Stimulated activated CD4-positive, alpha-beta T cell treated with anti-CD3 and anti-CD28 coated beads, Interleukin-4, amount 100 ng/mL, for 4 hours (primary cell): ENCODE data around the gene ATF7.
"Not testable (repeated sequence)": the region's sequence is repeated elsewhere in the genome, so short reads cannot be mapped to it uniquely, and the experiment has no call there.

Experiments used
- DNase-seq, 2 experiments: peaks; one replicate each; pipeline ENCODE4 v3.0.0-alpha.2; 2020

The ATF7 gene

DNA sequence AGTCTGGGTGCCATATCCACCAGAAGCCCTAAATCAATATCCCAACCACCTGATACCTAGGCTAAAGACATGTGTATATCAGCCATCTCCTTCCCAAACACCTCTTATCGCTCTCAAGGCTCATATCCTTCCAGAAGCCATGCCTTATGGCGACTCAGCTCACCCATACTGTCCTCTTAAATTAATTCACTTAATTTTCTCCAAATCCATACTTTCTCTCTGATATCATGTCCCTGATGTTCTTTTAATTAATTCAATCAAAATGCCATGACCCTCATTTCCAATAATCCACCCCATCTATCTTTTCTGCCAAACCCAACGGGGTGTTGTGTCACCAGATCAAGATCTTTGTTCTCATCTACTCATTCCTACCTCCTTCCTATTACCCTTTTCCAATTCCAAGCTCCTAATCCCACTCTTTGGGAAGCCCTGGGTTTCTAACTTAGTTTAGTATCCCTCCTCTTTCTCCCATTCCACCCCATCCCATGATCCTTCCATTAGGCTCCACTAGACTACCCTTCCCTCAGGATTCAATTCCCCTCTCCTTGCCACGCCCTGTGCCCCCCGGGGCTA, 723 bp downstream of the ATF7 start:
- DNase-seq: no peak

DNA sequence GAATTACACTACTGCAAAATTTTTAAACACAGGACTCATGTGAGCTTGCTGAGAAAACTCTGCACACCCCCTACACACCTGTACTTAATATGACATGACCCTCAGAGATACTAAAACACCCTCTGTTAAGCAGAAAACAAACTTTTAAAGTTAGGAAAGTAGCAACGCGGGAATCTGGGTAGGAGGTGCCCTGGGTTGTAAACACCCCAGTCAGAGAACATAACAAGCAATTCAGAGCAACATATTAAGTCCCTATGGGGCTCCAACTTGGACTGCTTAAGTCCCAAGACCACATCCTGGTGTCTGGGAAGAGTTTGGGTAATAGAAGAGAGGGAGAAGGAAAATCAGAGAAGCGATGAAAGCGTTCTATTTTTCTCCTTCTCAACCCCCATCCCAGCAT, 1.2 kb downstream of the ATF7 start:
- no peak for DNase-seq

DNA sequence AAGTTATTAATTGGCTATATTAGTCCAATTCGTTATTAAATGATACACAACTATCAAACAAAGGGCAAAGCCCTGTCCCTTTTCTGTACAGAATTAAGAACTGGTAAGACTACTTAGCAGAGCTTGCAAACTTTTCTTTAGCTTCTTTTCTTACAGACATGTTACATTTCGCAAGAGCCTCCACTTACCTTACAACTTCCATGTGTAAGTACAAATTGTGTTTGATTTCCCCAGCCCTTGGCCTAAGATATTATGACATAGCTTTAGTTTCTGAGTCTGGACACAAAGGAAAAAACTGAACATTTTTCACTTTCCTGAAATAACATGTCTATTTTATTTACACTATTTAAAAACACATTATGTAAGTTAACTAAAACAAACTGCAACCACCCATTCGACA, 1.7 kb downstream of the ATF7 start:
- DNase-seq: no peak

- DNase-seq: no peak
These were observed 2.4 kb downstream of the ATF7 start for GRCh38 chr12:53623548-53624385.

GRCh38 chr12:53622724-53623123, 3.5 kb downstream of the ATF7 start:
- no peak for DNase-seq

GRCh38 chr12:53618275-53618674, 7.9 kb downstream of the ATF7 start:
- DNase-seq: no peak

GRCh38 chr12:53617700-53618099, 8.5 kb downstream of the ATF7 start:
- no peak for DNase-seq

DNA sequence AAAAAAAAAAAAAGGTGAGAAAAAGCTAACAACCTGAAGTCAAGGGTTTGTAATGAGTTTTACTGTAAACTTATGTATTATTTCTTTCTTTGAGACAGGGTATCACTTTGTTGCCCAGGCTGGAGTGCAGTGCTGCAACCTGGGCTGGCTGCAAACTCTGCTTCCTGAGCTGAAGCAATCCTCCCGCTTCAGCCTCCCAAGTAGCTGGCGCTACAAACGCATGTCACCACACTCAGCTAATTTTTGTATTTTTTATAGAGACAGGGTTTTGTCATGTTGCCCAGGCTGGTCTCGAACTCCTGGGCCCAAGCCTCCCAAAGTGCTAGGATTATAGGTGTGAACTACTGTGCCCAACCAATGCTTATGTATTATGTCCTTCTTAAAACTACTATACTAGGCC, 9.2 kb downstream of the ATF7 start:
- DNase-seq: no peak

- no peak for DNase-seq
These were observed 12.4 kb downstream of the ATF7 start for GRCh38 chr12:53613821-53614220.

DNA sequence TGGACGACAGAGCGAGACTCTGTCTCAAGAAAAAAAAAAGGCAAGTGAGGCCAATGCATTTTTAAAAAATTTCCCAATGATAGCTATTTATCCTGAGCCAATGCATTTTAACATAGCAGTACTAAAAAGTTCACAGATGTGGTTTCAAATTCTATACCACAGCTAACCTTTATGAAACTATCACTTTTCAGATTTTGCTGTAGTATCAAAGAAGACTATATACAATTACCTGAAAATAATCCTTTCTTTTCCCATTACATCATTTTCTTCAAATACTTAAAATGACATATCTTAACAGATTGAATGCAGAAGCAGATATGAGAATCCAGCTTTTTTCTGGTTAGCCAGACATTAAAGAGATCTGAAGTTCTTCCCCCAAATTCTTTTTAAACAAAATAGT, 13.2 kb downstream of the ATF7 start:
- DNase-seq: no peak

DNA sequence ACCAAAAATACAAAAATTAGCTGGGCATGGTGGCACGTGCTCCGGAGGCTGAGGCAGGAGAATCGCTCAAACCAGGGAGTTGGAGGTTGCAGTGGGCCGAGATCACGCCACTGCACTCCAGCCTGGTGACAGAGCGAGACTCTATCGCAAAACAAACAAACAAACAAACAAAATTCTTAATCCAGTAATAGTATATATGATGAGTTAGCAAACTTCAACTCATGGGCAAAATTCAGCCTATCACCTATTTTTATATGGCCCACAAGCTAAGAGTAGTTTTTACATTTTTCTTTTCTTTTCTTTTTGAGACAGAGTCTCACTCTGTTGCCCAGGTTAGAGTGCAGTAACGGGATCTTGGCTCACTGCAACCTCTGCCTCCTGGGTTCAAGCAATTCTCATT, 14.9 kb downstream of the ATF7 start:
- DNase-seq: no peak

GRCh38 chr12:53606688-53607087, 19.5 kb downstream of the ATF7 start:
- not testable (repeated sequence) for DNase-seq

- no peak for DNase-seq
These were observed 21.6 kb downstream of the ATF7 start for GRCh38 chr12:53604581-53604980.

GRCh38 chr12:53603804-53604203, 22.4 kb downstream of the ATF7 start:
- no peak for DNase-seq

DNA sequence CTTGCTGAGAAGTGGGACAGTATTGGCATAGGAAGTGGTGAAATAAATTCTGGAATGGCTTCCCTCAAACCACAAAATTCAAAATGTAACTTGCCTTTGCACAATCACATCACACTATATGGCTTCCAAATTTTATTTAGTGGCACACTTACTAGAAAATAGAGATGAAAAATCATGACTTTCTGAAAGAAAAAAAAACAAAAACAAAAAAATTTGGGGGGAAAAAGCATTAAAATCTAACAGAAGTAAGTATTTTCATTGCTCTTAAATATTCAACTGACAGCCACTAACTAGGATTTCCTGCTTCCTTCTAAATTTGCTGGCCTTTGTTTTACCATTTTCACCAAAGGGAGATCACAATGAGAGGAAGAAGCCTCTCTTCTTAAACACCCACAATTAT, 23.0 kb downstream of the ATF7 start:
- DNase-seq: no peak

- no peak for DNase-seq
These were observed 23.9 kb downstream of the ATF7 start for GRCh38 chr12:53602176-53602864.

DNA sequence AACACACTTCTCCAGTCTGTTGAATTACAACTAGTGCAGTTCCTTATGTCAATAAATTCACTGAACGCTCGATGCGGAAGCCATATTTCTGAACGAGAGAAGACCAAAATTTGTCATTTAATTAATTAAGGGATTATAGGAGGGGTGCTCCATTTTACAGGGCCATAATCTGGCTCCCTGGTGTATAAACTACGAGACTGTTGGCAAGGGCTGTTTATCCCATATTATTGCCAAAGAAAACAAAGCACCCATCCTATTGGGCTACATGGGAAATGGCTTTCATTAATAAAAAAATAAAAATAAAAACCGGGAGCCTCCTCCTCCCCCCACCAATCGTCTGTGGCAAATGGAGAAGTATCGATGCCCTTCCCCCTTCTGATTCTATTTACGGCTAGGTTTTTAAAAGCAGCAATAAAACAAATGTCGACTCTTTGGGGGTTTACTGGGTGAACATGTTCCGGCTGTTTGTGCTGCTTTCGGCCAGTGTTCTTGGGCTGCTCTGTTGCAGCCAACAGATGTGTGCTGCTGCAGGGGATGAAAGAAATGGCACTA, 24.8 kb downstream of the ATF7 start:
- DNase-seq: no peak

GRCh38 chr12:53600490-53601295, 25.5 kb downstream of the ATF7 start:
- no peak for DNase-seq

GRCh38 chr12:53599579-53599978, 26.6 kb downstream of the ATF7 start:
- no peak for DNase-seq

DNA sequence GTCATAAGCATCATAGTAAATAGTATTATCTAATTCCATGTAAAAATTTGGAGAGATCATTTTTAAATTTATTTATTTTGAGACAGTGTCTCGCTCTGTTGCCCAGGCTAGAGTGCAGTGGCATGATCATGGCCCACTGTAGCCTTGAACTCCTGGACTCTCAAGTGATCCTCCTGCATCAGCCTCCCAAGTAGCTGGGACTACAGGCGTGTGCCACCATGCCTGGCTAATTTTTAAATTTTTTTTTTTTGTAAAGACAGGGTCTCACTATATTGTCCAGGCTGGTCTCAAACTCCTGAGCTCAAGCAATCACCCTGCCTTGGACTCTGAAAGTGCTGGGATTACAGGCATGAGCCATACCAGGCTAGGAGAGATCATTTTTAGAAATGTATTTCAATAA, 27.2 kb downstream of the ATF7 start:
- not testable (repeated sequence) for DNase-seq

GRCh38 chr12:53596920-53597363, 29.2 kb downstream of the ATF7 start:
- no peak for DNase-seq

DNA sequence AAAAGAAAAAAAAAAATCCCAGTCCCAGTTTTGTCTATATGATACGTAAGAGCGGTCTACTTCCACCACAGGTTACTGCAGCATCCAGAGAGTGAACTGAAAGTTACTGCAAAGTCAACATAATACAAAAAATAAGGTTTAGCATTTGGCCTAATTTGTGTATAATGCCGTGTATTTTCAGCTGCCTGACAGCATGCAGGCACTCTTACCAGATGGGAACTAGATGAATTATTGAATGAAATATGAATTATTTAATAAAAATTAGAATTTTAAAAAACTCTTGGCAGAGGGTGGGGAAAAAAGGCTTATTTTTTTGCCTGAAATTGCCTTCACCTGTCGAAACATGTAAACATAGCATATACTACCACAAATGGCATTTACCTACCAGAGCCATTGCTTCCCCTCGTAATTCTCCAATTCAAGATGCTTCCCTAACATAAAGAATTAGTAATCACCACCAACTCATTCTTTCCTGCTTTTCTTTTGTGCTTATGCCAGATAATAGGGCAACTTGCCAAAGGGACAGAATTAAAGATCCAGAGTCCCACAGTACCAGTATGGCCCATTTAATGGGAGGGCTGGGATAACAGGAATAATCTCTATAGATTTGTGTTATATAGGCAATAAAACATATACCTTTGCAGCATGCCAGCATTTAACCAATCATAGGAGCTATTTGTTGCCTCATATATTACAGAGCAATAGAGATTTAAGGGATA, 31.1 kb downstream of the ATF7 start:
- DNase-seq: no peak
